AG08395 (cell line): ENCODE results near the gene MVD.
A peak's percentile ranks its signal among the peaks of the same experiment; 100 is the strongest.

Experiments used
- DNase-seq: peaks from one replicate; pipeline ENCODE4 v3.0.0; 2012; ENCODE audit warnings: mixed read lengths, low spot score

MVD gene, protein sequence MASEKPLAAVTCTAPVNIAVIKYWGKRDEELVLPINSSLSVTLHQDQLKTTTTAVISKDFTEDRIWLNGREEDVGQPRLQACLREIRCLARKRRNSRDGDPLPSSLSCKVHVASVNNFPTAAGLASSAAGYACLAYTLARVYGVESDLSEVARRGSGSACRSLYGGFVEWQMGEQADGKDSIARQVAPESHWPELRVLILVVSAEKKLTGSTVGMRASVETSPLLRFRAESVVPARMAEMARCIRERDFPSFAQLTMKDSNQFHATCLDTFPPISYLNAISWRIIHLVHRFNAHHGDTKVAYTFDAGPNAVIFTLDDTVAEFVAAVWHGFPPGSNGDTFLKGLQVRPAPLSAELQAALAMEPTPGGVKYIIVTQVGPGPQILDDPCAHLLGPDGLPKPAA

DNA sequence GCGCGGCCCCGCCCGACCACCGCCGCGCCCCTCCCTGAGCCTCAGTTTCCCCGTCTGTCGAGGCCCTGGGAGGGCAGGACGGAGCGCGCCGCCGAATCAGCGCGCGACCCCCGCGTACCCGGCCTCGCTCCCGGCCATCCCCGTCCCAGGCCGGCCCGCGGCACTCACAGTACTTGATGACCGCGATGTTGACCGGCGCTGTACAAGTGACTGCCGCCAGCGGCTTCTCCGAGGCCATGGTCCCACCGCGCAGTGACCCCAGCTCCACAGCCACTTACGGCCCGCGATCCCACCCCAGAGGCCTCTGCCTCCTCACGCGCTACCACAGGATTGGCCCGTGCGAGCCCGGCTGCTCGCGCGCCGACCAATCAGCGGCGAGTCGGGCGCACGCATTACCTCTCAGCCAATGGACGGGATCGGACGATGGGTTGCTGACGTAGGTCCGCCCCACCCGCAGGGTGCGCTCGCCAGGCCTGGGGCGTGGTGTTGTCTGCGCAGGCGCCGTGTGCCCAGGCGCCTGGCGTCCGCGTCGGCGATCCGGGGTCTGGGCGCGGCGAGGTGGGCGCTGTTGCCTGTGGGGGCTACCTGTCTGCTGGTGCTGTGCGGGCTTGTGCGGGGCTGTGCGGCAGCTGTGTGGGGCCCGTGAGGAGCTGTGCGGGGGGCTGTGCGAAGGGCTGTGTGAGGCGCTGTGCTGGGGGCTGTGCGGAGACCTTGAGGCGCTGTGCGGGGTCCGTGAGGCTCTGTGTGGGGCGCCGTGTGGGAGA lies at the start of gene MVD:
TSS of gene MVD (minus strand) at position 249 of the 764 bp plus-strand sequence. CDS start at position 238, 11 bp downstream.
- peak; percentile 100 for DNase-seq

DNA sequence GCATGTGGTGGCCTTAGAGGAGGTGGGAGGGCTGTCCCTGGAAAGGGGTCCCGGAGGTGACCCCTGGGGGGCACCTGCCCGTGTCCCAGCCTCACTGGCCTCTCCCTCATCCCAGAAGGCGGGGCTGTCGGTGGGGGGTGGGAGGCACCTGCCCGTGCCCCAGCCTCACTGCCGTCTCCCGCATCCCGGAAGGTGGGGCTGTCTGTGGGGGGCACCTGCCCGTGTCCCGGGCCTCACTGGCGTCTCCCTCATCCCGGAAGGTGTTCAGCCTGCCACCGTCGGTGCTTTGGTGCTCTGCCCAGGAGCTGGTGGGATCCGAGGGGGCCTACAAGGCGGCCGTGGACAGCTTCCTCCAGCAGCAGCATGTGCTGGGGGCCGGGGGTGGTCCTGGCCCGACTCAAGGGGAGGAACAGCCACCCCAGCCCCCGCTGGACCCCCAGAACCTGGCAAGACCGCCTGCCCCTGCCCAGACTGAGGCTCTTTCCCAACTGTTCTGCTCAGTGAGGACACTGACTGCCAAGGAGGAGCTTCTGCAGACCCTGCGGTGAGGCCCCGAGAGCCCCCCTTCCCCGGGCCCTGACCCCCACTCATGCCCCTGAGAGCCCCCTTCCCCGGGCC lies 49.6 kb upstream of the MVD start:
- DNase-seq: no peak

DNA sequence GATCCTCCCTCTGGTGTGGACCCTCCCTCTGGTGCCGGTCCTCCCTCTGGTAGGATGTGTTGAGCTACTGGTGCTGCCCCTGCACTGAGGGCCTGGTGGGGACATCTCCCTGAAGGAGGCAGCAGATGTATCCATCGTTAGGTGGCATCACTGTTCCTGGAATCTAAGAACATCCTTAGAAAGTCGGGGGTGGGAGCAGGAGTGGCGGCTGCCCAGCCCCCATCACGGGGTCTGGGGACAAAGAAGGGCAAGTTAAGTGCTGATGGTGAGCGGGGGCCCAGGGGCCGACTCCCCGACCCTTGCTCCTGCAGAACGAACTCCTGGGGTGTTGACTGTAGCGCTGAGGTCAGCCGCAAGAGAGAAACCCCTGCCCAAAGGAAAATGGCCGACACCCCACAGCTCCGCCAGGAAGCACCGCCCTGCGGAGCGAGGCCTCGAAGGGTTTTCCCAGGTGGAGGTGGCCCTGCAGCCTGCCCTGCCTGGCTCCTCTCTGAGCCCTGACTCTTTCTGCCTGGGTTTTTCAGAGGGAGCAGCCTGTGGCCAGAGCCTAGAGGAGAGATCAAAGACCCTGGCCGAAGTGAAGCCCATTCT lies 49.0 kb upstream of the MVD start:
- no peak for DNase-seq

DNA sequence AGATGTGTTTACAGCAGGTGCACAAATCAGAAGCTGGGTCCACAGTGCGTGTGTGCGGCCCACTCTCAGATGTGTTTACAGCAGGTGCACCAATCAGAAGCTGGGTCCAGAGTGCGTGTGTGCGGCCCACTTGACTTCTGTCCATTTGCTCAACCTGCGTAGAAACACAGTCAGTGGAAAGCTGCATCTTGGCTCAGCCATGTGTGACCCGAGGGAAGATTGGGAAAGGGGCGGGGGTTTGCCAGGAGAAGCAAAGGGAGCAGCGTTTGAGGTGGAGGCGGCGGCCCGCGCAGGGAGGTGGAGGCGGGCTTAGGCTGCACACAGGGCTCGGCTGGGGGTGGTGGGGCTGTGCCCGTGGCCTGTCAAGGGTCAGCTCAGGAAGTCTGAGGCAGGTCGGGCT lies 47.7 kb upstream of the MVD start:
- DNase-seq: no peak

DNA sequence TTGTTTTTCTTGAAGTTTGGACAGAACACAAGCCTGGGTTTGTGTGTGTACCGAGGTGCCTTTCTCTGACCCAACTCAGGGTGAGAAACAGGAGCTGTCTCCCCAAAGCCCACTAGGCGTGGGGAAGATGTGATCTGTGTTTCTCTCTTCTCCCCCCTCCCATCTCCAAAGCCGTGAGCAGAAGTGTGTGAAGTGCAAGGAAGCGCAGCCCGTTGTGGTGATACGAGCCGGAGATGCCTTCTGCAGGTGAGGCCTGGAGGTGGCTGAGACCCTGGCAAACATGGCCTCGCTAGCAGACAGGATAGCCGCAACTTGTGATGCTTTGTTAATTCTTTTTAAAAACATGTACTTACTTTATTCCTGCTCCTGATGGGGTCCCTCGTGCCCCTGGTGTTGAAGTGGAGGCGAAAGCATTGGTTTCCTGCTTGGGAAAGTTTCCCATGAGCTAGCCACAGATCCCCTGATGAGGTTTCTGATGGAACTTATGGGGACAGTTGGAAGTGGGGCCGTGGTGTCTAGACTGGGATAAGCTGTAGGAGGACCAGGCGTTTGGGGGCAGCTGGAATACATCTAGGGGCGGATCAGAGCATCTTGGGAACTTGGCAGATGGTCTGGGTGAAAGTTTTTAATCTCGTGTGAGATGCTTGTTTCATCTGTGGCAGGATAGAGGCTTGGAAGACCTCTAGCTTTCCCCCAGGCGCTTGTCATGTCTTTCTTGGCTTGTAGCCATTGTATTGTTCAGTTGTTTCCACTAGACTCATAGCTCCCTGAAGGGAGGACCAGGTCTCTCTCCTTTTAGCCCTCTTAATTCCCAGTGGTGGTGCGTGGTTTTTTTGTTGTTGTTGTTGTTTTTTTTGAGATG lies 44.3 kb upstream of the MVD start:
- DNase-seq: no peak

DNA sequence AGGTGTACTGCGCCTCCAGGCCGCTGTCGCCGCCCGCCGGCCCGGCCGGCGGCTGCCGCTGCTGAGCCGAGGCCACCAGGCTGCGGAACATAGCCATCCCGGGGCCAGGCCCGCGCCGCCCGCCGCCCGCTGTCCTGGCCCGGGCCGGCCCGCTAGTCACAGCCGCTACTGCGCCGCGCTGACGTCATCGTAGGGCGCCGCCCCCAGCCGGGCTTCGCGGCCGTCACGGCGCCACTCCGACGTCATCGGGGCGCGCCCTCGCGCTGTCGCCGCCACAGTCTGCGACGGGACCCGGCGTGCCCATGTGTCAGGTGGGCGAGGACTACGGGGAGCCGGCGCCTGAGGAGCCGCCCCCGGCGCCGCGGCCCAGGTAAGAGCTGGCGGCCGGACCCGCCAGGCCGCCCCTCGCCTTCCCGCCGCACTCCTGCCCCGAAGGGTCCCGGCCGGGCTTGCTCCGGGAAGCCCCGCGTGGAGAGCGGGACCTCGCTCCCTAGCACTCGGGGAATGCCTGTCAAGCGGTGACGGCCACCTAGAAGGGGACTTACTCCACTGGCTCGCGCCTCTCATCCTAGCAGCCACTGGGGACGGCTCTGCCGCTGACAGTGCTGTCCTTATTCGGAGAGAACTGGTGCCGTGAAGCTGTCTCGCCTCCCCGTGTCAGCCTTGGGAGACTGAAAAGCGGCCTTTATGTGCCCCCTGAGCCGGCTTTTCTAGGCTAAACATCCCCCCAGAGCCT lies 43.5 kb upstream of the MVD start, which contains the start of the genes CTU2 and RNF166:
TSS of gene CTU2 (plus strand) at position 275 of the 736 bp plus-strand sequence. CDS start at position 303, 28 bp downstream.
TSS of gene RNF166 (minus strand) at position 180 of the 736 bp plus-strand sequence. CDS start at position 97, 83 bp downstream.
- peak; percentile 97 for DNase-seq

DNA sequence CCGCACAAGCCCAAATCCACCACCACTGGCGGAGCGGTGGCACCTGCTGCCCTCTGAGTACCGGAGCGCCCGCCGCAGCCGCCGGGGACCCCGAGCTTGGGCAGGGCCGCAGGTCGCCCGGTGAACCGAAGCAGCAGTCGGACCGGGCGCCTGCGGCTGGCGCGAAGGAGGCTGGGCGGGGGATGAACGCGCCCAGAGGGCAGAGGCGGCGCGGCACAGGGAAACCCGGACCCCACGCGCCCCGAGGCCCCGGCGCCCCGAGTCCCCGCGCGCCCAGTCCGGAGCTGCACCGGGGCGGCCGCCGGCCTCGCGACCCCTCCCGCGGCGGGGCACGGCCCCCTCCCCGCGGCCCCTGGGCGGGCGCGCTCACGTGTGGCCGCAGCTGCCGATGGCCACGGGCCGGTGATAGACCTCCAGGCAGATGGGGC lies 42.9 kb upstream of the MVD start:
- no peak for DNase-seq

DNA sequence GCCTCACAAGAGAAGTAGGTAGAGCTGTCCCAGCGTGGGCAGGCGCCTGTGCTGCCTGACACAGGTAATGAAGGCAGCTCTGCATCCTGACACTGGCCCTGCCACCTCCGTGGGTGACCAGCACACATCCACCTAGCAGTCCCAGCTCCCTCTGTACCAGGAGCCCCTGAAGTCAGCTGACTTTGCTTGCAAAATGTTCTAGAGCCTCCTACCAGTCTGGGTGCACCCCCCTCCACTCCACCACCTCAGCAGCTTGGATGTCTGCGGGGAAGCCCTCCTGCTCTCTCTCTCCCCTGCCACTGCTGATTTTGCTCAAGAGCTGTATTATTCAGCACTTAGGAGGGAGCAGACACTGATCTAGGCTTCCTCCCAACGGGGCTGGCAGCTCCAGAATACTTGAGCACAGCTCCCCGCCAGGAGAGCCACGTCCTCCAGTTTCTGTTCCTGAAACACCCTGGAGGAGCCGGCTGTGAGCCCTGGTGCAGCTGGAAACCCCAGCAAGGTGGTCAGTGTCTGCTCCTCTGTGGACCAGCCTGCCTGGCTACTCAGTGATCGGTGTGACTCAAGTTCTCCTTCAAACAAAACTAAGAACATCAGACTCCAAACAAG lies 42.3 kb upstream of the MVD start:
- DNase-seq: peak; percentile 38

DNA sequence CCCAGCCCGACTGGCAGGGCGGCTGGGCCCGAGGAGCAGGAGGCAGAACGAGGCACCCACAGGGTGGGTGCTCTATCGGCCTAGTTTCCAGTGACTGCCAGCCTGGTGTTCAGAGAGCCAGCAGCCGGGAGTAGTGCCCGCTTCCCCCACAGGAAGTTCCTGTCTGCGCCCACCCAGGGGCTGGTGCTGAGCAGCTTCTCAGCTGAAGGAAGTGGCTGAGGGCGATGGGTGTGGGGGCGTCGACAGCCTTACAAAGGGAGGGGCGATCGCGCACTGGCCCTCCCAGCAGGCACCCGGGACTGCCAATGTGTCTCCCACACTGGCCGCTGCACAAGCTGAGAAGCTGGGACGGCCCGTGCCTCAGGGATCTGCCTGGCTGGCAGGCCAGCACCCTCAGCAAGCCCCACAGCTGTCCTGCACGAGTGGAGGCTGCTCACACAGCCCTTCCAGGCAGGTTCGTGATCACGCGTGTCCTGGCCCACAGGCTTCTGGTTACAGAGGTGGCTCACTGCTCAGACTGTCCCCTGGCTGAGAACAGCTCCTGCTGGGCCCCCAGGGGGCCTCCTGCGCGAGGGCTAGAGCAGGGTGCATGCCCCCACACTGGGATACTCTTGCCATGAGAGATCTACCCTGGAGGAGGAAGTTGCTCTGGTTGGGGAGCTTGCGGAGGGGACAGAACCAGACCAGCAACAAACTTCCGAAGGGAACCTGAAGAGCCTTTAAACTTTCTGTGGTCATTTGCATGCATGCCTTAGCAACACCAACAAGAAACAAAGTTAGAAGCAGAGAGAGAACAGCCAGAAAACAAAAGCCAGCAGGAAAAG lies 40.8 kb upstream of the MVD start:
- DNase-seq: no peak

DNA sequence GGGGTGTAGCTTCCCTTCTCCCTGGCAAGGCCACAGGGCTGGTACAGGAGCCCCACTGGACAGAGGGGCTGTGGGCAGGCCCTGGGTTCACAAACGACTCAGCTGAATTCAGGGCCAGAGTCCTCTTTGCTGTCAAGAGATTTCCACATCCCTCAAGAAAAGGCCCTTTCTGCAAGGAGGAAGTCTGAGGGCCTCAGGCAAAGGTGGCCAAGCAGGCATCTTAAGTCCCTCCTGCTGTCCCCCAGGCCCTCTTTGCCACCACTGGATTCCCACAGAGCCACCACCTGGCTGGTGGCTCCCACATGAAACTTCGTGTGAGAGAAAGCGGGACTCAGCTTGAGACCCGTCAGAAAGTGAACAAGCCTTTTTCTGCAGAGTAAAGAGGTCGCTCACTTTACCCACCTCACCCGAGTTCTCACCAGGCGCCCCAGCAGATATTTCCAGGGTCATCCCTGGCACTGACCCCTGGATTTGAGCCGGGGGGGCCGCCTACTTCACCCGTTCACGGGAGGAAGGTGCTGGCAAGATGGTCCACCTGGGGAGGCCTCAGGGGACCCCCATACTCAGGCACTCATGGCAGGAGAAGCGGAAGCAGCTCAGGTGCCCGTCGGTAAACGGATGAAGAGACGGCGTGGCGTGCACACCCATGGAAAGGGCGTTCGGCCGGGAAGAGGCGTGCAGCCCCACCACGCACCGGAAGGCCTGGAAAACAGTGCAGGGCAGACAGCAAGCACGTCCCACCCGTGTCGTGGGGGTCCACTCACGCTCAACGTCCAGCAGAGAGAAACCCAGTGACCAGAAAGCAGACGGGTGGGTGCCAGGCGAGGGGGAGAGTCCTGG lies 39.7 kb upstream of the MVD start:
- DNase-seq: no peak

DNA sequence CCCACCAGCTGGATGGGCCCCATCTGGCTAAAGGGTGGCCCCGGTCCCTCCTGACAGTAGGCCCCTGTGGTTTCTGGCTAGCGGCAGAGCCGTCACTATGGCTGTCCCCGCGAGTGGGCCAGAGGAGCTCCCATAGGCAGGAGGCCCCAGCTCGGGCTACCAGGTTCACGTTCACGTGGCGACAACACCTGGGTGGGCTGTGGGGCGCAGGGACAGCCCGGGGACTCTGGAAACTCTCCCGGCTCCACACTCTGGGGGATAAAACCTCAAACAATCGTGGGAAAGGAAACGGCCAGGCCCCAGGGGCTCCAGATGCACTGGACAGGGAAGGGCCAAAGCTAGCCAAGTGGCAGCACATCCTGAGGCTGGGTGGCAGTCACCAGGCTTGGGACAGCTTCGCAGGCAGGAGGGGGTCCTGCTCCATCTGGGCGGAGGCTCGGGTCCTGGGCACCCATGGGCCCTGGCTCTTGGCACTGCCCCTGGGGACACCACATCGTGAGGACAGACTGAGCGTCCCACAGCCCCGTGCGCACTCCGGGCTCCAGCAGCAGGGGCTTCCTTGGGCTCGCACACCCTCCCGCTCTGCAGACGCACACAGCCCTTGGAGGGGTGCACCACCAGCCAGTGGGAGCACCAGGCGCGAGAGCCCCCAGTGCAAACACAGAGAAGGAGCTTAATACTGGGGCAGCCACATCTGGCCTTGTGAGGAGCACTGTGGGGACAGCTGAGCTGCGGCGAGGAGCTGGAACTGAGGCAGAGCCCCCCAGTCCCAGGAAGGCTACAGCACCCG lies 38.9 kb upstream of the MVD start:
- no peak for DNase-seq

DNA sequence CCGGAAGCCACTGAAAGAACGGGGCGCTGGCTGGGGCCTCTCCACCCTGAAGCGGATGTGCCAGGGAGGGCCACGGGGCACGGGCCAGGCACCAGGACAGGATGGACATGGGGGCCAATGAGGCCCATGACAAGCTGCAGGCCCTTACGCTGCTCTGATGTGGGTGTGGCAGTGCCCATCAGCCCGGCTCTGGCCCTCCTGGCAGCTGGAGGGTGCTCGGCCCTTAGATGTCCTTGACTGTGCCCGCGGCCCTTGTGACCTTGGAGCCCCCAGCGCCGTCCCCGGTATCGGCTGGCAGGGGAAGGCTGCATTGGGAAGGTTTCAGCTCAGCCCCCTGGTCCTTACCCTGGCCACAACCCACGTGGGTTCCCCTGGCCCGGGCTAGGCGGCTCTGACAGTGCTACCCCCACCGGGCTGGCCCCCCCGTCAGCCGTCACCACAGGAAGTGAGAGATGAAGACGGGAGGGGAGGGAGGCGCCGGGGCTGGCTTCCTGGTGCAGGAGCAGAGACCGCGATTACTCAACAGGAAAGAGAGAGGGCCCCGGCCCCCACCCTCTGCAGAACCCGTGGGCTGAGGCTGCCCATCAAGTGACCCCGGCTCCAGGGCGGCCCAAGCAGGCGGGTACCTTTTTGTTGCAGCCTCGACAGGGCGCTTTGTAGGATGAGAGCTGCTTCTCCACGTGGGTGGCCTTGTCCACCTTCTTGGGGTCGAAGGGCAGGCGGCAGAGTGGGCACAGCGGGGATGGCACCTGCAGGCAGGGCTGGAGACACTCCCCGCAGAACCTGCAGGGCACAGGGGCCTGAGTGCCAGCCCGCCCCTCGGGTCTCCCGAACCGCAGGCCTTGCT lies 38.0 kb upstream of the MVD start:
- peak; percentile 52 for DNase-seq

DNA sequence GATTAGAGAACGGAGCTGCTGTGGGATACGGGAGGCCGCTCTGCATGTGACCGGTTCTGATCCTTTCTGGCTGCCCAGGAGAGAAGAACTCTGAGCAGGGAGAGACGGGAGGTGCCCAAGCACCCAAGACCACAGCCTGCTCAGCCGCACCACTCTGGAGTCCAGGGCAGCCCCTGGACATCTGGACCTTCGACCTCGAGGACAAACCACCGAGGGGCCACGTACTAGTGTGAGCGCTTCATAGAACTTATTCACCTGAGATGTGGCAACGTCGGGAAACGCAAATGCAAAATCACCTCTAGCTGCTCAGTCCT lies 37.4 kb upstream of the MVD start:
- no peak for DNase-seq

DNA sequence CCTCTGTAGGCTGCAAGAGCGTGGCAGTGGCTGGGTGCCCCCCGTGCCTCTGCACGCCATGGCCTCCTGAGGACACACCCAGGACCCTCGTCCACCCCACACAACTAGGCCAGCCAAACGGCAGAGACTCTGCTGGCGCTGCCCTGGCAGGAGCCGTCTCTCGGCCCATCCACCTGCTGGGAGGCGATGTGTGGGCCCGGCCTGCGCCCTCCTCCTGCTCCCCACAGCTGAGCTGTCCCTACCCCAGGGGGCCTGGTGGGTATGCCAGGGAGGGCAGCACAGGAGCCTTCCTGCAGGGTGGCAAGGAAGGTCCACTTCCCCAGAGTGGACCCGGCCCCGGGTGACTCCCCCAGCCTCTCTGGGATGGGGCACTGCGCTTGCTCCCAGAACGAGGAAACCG lies 36.3 kb upstream of the MVD start:
- DNase-seq: no peak

DNA sequence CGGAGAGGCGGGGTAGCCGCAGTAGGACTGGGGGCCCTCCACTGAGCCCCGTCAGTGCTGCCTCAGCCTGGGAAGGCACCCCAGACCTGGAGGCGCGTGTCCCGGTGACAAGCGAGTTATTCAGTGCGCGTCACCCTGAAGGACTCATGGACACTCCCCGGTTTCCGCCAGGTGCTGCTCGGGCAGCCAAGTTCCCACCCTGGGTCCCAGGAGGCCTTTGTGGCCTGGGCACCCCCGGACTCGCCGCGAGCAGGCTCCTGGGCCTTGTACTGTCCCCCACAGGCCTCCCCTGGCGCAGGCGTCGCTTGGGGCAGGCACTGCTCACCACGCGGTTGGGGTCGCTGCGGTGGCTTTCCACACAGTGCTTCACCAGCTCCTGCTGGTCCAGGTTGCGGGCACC lies 35.8 kb upstream of the MVD start:
- DNase-seq: no peak

DNA sequence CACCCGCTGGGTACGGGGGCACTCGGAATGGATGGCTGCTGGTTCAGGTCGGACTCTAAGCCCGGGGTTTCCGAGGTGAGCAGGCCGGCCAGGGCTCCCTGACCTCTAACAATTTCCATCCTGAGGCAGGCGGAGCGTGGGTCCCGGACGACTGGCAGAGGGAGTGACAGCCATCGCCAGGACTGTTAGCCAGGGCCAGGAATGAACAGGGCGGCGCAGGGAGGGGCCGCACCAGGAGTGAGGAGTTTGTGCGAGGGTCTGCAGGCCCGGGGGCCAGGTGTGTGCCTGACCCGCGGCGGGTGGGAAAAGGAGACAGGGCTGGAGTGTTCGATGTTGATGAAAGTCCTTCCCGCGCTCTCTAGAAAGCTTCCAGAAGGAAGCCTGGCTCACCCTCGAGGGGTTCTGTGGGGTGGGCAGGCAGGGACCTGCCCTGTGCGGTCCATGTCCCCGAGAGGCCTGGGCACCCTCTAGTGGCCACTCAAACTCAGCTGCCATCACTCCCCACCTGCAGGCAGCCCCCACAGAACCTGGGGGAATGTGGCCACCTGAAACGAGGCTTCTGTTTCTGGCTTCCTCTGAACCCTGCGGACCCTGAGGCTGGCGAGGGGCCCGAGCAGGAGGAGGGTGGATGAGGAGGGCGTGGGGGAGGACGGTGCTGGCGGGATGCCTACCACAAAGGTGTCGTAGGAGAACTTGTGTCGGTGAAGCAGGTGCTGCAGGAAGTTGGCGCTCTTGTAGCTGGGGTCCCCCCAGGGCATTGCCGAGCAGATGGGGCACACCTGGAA lies 35.1 kb upstream of the MVD start:
- no peak for DNase-seq
